Activated naive CD4-positive, alpha-beta T cell treated with anti-CD3 and anti-CD28 coated beads, Interleukin-2, amount 50 U/mL, for 72 hours (primary cell): ENCODE measurements around the gene SPTBN4. TPM values are rescaled to one million over a fixed set of nuclear protein-coding genes. Genes with fewer than 3 reads are reported as not detected.
"Not testable (repeated sequence)": the region's sequence is repeated elsewhere in the genome, so short reads cannot be mapped to it uniquely, and the experiment has no call there.

ENCODE experiments used
- ATAC-seq, 2 donors: fragments of 150-1000 bp; cut with Tn5 transposase; 2 replicates each; pipeline ENCODE4 v1.10.0; 2021; ENCODE audit warnings: mild to moderate bottlenecking in 2 of 2, moderate library complexity in 2 of 2
- DNase-seq, 2 donors: peaks; one replicate each; pipeline ENCODE4 v3.0.0; 2021 to 2022; ENCODE audit warnings: low spot score in 2 of 2
- H3K27ac Mint-ChIP-seq, 2 donors: one replicate each; pipeline ENCODE4 v1.8.0; 2022; ENCODE audit warnings: mild to moderate bottlenecking in 2 of 2, mixed read lengths in 2 of 2
- H3K36me3 Mint-ChIP-seq, 2 donors: one replicate each; pipeline ENCODE4 v1.8.0; 2022; ENCODE audit warnings: mixed read lengths in 2 of 2
- H3K9me3 Mint-ChIP-seq, 2 donors: one replicate each; pipeline ENCODE4 v1.8.0; 2022; ENCODE audit warnings: mixed read lengths in 2 of 2
- total RNA-seq, 2 donors: library from RNA; stranded (reverse); gene quantifications; one replicate each; pipeline ENCODE4 v1.2.3, GENCODE V29; 2022

The SPTBN4 gene
- total RNA-seq, 2 donors from 2014 or later: 3.7 to 4.2 TPM

- DNase-seq (no peak), ATAC-seq (no peak)
- H3K36me3 Mint-ChIP-seq: no peaks in the 10 kb centered on the region
- no peaks in the 10 kb centered on the region for H3K9me3 Mint-ChIP-seq
- H3K27ac Mint-ChIP-seq: no peak overlapping the region
Measured at GRCh38 chr19:40453151-40453735, 13.6 kb upstream of the SPTBN4 start.

DNA sequence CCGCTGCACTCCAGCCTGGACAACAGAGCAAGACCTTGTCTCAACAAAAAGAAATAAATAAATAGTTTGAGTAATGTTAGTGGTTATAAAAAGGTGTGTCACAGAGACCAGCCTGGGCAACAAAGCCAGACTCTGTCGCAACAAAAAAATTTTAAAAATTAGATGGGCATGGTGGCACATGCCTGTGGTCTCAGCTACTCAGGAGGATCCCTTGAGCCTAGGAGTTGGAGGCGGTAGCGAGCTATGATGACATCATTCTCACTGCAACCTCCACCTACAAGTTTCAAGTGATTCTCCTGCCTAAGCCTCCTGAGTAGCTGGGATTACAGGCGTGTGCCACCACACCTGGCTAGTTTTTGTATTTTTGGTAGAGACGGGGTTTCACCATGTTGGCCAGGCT, 12.9 kb upstream of the SPTBN4 start:
- DNase-seq, ATAC-seq, H3K9me3 Mint-ChIP-seq, H3K27ac Mint-ChIP-seq, H3K36me3 Mint-ChIP-seq: not testable (repeated sequence)

GRCh38 chr19:40457048-40457447, 9.8 kb upstream of the SPTBN4 start:
- ATAC-seq: no peak
- no peak for DNase-seq
- Mint-ChIP-seq H3K9me3 (no peaks in the 10 kb centered on the region), H3K27ac (no peak overlapping the region), H3K36me3 (no peaks in the 10 kb centered on the region)

GRCh38 chr19:40457953-40458596, 8.7 kb upstream of the SPTBN4 start:
- H3K36me3 Mint-ChIP-seq: no peaks in the 10 kb centered on the region
- H3K9me3 Mint-ChIP-seq: no peaks in the 10 kb centered on the region
- ATAC-seq (no peak), DNase-seq (no peak)
- no peak overlapping the region for H3K27ac Mint-ChIP-seq

DNA sequence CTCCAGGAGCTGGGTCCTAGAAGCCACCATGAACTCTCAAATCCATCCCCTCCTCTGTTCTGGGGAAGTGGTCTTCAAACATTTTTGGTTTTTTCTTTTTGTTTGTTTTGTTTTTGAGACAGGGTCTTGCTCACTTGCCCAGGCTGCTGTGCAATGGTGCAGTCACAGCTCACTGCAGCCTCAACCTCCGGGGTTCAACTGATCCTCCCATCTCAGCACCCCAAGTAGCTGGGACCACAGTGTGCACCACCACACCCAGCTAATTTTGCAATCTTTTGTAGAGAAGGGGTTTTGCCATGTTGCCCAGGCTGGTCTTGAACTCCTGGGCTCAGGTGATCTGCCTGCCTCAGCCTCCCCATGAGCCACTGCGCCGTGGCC, 8.2 kb upstream of the SPTBN4 start:
- DNase-seq: no peak
- no peak for ATAC-seq
- Mint-ChIP-seq H3K9me3 (no peaks in the 10 kb centered on the region), H3K36me3 (no peaks in the 10 kb centered on the region), H3K27ac (no peak overlapping the region)

DNA sequence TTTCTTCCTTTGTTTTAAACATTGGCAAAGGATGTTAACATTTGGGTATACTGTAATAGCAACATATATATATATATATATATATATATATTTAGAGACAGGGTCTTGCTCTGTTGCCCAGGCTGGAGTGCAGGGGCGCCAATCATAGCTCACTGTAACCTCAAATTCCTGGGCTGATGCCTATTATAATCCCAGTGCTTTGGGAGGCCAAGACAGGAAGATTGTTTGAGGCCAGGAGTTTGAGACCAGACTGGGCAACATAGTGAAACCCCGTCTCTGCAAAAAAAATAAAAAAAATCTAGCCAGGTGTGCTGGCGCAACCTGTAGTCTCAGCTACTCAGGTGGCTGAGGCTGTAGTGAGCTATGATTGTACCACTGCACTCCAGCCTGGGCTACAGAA, 6.6 kb upstream of the SPTBN4 start:
- Mint-ChIP-seq H3K9me3 (no peaks in the 10 kb centered on the region), H3K27ac (no peak overlapping the region), H3K36me3 (no peaks in the 10 kb centered on the region)
- DNase-seq (no peak), ATAC-seq (no peak)

- H3K36me3 Mint-ChIP-seq: peaks cover 7% of the 10 kb centered on the region in 2 donors
- no peak overlapping the region for H3K27ac Mint-ChIP-seq
- ATAC-seq: no peak
- no peak for DNase-seq
- H3K9me3 Mint-ChIP-seq: no peaks in the 10 kb centered on the region
Measured at GRCh38 chr19:40461669-40462221, 5.1 kb upstream of the SPTBN4 start.

DNA sequence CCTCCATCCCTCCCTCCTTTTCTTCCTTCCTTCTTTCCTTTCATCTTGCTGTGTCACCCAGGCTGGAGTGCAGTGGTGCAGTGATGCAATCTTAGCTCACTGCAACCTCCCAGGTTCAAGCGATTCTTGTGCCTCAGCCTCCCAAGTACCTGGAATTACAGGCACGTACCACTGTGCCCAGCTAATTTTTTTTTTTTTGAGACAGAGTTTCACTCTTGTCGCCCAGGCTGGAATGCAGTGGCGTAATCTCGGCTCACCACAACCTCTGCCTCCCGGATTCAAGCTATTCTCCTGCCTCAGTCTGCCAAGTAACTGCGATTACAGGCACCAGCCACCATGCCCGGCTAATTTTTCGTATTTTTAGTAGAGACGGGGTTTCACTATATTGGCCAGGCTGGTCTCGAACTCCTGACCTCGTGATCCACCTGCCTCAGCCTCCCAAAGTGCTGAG, 3.2 kb upstream of the SPTBN4 start:
- not testable (repeated sequence) for H3K9me3 Mint-ChIP-seq, H3K36me3 Mint-ChIP-seq, H3K27ac Mint-ChIP-seq, ATAC-seq, DNase-seq

GRCh38 chr19:40464059-40465024, 2.5 kb upstream of the SPTBN4 start:
- Mint-ChIP-seq H3K36me3 (peaks cover 7 to 8% of the 10 kb centered on the region in 2 donors), H3K27ac (peak overlapping the region in 1 of 2 donors; percentile 90), H3K9me3 (no peaks in the 10 kb centered on the region)
- ATAC-seq (no peak), DNase-seq (peak; percentile 59 to 80)

DNA sequence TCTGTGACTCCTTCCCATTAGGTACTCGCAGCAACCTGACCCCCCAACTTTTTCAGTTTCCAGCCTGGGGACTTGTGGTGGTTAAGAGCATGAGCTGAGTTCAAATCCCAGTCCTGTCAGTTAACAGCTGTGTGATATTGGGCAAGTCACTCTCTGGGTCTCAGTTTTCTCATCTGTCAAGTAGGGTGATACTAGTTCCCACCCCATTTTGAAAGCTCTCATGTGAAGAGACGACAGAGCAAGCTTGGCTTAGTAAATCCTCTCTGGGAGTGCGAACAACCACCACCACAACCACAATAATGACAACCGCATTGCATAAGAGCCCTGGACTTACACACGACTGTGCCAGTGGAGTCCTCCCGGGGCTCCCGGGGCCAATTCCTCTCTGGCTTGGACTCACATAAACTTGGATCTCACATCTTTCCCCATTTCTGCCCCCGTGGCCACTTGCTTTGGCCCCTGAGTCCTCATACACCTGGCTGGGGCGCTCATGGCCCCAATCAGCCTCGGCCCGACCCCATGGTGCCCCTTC, 1.7 kb upstream of the SPTBN4 start:
- no peaks in the 10 kb centered on the region for H3K9me3 Mint-ChIP-seq

GRCh38 chr19:40465557-40466218, 1.1 kb upstream of the SPTBN4 start, which contains the start of gene BLVRB:
Gene BLVRB (minus strand): TSS chr19:40465745. CDS start chr19:40465688, 57 bp downstream.
- peak within 1 kb of the TSS; percentile 87 to 90 for H3K27ac Mint-ChIP-seq
- peaks cover 7 to 8% of the 10 kb centered on the region in 2 donors for H3K36me3 Mint-ChIP-seq
- peak; percentile 99 to 100 for DNase-seq
- H3K9me3 Mint-ChIP-seq: no peaks in the 10 kb centered on the region
- ATAC-seq: peak; percentile 75 to 88

More for the DNA sequence above, 1.7 kb upstream of the SPTBN4 start:
- DNase-seq (no peak), ATAC-seq (peak in 1 of 2 donors; percentile 30)
- Mint-ChIP-seq H3K36me3 (peaks cover 7 to 8% of the 10 kb centered on the region in 2 donors), H3K27ac (peak overlapping the region; percentile 68 to 90)

GRCh38 chr19:40466219-40466984, 399 bp upstream of the SPTBN4 start:
- Mint-ChIP-seq H3K36me3 (peaks cover 7 to 8% of the 10 kb centered on the region in 2 donors), H3K9me3 (no peaks in the 10 kb centered on the region), H3K27ac (peak overlapping the region; percentile 87 to 90)
- peak; percentile 35 to 61 for DNase-seq
- peak; percentile 70 to 85 for ATAC-seq

DNA sequence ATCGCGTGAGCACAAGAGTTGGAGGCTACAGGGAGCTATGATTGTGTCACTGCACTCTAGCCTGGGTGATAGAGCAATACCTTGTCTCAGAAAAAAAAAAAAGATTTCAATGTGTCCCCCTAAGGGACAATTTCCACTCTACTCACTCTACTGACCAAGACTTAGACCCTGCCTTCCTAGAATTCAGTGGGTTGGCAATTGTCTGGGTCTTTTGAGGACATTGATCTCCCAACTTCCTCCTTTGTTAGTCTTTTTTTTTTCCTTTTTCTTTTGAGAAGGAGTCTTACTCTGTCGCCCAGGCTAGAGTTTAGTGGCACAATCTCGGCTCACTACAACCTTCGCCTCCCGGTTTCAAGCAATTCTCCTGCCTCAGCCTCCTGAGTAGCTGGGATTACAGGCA, 2.2 kb downstream of the SPTBN4 start:
- Mint-ChIP-seq H3K27ac (no peak overlapping the region), H3K36me3 (peaks cover 7 to 8% of the 10 kb centered on the region in 2 donors), H3K9me3 (no peaks in the 10 kb centered on the region)
- DNase-seq (no peak), ATAC-seq (no peak)

GRCh38 chr19:40471111-40471510, 4.3 kb downstream of the SPTBN4 start:
- DNase-seq (no peak), ATAC-seq (no peak)
- Mint-ChIP-seq H3K36me3 (peaks cover 7% of the 10 kb centered on the region in 2 donors), H3K27ac (no peak overlapping the region), H3K9me3 (no peaks in the 10 kb centered on the region)

GRCh38 chr19:40472516-40472915, 5.7 kb downstream of the SPTBN4 start:
- ATAC-seq (no peak), DNase-seq (no peak)
- H3K9me3 Mint-ChIP-seq: no peaks in the 10 kb centered on the region
- no peaks in the 10 kb centered on the region for H3K36me3 Mint-ChIP-seq
- H3K27ac Mint-ChIP-seq: no peak overlapping the region
